ENCODE data around the gene BMP8B. TPM values are rescaled to one million over a fixed set of nuclear protein-coding genes. Genes with fewer than 3 reads are reported as not detected.
"Not testable (repeated sequence)": the region's sequence is repeated elsewhere in the genome, so short reads cannot be mapped to it uniquely, and the experiment has no call there.

BMP8B gene
- 0.41 TPM for total RNA-seq

- DNase-seq (ENCODE audit: low spot score in 2 of 2), result peak; percentile 72 to 86
- FAIRE-seq, result no peak
Measured at GRCh38 chr1:39788758-39789570, at the start of gene BMP8B. Gene BMP8B (minus strand): TSS chr1:39788865. CDS start chr1:39788485, 380 bp downstream.

- FAIRE-seq, result no peak
- no peak for DNase-seq (ENCODE audit: low spot score in 2 of 2)
Measured at GRCh38 chr1:39836595-39837110, 48.0 kb upstream of the BMP8B start.

GRCh38 chr1:39835935-39836594 is 47.4 kb upstream of the BMP8B start:
- DNase-seq (ENCODE audit: low spot score in 2 of 2) (no peak), FAIRE-seq (no peak)

GRCh38 chr1:39835110-39835509 is 46.4 kb upstream of the BMP8B start:
- DNase-seq (ENCODE audit: low spot score in 2 of 2) (no peak), FAIRE-seq (no peak)

- FAIRE-seq, result no peak
- no peak for DNase-seq (ENCODE audit: low spot score in 2 of 2)
Measured at GRCh38 chr1:39833621-39834385, 45.1 kb upstream of the BMP8B start.

- FAIRE-seq (no peak), DNase-seq (ENCODE audit: low spot score in 2 of 2) (no peak)
Measured at GRCh38 chr1:39833121-39833520, 44.5 kb upstream of the BMP8B start.

- DNase-seq (ENCODE audit: low spot score in 2 of 2) (no peak), FAIRE-seq (no peak)
Measured at GRCh38 chr1:39832294-39832693, 43.6 kb upstream of the BMP8B start.

- FAIRE-seq (no peak), DNase-seq (ENCODE audit: low spot score in 2 of 2) (no peak)
Measured at GRCh38 chr1:39829791-39830533, 41.3 kb upstream of the BMP8B start.

GRCh38 chr1:39828734-39829133 is 40.1 kb upstream of the BMP8B start:
- FAIRE-seq, result no peak
- no peak for DNase-seq (ENCODE audit: low spot score in 2 of 2)

GRCh38 chr1:39828255-39828654 is 39.6 kb upstream of the BMP8B start:
- FAIRE-seq; DNase-seq (ENCODE audit: low spot score in 2 of 2): not testable (repeated sequence)

GRCh38 chr1:39827201-39827600 is 38.5 kb upstream of the BMP8B start:
- FAIRE-seq, result no peak
- no peak for DNase-seq (ENCODE audit: low spot score in 2 of 2)

- FAIRE-seq (no peak), DNase-seq (ENCODE audit: low spot score in 2 of 2) (no peak)
Measured at GRCh38 chr1:39826583-39826982, 37.9 kb upstream of the BMP8B start.

GRCh38 chr1:39825432-39825941 is 36.8 kb upstream of the BMP8B start:
- FAIRE-seq, result no peak
- DNase-seq (ENCODE audit: low spot score in 2 of 2), result no peak

GRCh38 chr1:39823450-39823849 is 34.8 kb upstream of the BMP8B start:
- peak; percentile 89 for FAIRE-seq
- not testable (repeated sequence) for DNase-seq (ENCODE audit: low spot score in 2 of 2)

GRCh38 chr1:39822146-39822545 is 33.5 kb upstream of the BMP8B start:
- DNase-seq (ENCODE audit: low spot score in 2 of 2), result no peak
- no peak for FAIRE-seq

- FAIRE-seq, result no peak
- no peak for DNase-seq (ENCODE audit: low spot score in 2 of 2)
Measured at GRCh38 chr1:39819091-39819812, 30.6 kb upstream of the BMP8B start.

- DNase-seq (ENCODE audit: low spot score in 2 of 2), result no peak
- no peak for FAIRE-seq
Measured at GRCh38 chr1:39818482-39818881, 29.8 kb upstream of the BMP8B start.

- DNase-seq (ENCODE audit: low spot score in 2 of 2); FAIRE-seq: not testable (repeated sequence)
Measured at GRCh38 chr1:39817091-39817932, 28.6 kb upstream of the BMP8B start.

Data from frontal cortex (tissue), 4 donors.